ENCODE data around the gene EWSR1.
"Not testable (repeated sequence)": the region's sequence is repeated elsewhere in the genome, so short reads cannot be mapped to it uniquely, and the experiment has no call there.

EWSR1 gene

GRCh38 chr22:29267858-29268510 lies at the start of gene EWSR1, which contains the start of gene RHBDD3:
TSS of gene EWSR1 (plus strand) at chr22:29268268. CDS start at chr22:29268337, 69 bp downstream.
TSS of gene RHBDD3 (minus strand) at chr22:29267981. CDS start at chr22:29265626, 2,355 bp downstream.
- DNase-seq (ENCODE audit: low spot score) = peak; percentile 92

DNA sequence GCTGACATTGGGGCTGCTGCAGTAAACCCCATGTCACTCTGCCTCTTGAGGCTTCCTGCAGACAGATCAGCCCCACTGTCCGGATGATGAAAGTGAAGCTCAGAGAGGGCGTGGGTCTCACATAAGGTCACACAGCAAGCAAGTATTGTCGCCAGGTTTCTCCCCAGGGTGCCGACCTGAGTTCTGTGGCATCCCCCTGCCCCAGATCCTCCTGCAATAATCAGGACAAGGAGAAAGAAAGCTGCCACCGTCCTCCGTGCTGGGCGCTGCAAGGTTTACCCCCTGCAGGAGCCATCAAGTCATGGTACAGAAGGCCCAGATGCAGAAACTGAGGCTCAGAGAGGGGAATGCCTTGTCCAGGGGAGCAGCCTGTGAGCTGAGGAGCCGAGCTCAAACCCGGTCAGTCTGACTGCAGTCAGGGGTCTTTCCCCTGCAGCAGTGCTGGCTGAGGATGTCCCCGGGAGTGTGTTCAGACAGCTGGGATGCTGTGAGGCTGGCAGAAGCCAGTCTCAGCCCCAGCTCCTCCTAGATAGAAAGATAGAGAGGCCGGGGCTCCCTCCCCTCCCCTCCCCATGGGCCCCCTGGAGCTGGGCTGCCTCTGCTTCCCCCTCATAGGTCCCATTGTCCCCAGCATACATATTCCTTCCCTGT lies 49.2 kb upstream of the EWSR1 start:
- no peak for DNase-seq (ENCODE audit: low spot score)

DNA sequence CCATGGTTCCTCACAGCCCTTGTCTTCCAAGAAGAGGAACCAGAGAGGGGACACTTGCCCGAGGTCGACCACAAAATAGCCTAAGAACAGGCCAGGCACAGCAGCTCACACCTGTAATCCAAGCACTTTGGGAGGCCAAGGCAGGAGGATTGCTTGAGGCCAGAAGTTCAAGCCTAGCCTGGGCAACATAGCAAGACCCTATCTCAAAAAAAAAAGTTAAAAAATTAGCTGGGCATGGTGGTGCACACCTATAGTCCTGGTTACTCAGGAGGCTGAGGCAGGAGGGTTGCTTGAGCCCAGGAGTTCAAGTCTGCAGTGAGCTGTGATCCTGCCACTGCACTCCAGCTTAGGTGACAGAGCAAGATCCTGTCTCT lies 48.7 kb upstream of the EWSR1 start:
- not testable (repeated sequence) for DNase-seq (ENCODE audit: low spot score)

DNA sequence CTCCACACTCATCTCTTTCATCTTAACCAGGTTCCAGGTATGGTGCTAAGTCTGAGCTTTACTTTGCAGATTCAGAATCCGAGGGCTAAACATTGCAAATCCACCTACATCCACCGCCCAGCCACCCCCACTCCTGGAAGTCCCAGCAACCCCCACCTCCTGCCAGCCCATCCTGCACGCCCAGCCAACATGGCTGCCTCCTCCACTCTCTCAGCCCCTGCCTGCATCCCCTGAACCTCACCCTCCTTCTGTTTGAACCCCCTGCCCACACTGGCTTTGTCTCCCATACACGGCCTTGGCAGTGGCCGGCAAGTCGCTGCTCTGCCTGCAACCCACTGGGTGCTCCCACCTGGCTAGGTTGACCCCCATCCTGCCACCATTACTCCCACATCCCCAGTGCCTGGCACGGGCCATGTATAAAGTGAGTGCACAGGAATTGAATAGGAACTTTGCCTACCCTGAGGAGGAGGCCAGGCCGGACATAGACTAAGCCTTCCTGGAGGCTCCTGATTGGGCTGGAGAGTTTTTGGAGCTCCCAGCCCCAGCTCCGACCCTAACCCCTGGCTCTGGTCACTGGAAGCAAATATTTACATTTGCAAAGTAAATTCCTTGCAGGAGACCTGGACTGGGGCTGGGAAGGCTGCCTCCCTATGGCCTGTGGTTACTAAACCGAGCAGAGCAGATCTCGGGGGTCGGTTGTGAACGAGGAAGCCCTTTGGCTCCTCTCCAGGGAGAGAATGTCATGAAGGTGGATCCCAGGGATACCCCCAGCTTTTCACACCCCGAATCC lies 48.0 kb upstream of the EWSR1 start:
- DNase-seq (ENCODE audit: low spot score) = no peak

- DNase-seq (ENCODE audit: low spot score) = no peak
Observed at GRCh38 chr22:29224121-29224858, 43.8 kb upstream of the EWSR1 start.

DNA sequence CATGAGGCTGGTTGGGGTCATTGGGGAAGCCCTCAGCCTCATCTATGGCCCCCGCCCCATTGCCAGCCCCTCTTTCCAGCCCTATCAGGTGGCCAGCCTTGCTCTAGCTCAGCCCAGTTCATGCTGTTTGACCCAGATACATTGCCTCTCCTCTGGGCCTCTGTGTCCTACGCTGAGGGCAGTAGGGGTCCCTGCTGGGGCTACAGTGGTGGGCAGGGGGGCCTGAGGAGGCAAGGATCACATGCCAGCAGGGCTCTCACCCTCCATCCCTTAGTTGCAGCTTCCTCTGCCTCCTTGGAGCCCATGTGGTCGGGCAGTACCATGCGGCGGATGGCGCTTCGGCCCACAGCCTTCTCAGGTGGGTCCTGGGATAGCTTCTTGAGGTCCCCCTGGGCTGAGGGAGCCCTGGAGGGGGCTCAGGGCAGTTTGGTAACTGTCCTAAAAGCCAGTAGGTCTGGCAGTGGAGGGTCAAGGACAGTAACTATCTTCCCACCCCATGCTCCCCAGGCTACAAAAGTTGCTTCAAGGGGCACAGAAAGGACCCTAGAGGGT lies 43.1 kb upstream of the EWSR1 start:
- DNase-seq (ENCODE audit: low spot score) = no peak

DNA sequence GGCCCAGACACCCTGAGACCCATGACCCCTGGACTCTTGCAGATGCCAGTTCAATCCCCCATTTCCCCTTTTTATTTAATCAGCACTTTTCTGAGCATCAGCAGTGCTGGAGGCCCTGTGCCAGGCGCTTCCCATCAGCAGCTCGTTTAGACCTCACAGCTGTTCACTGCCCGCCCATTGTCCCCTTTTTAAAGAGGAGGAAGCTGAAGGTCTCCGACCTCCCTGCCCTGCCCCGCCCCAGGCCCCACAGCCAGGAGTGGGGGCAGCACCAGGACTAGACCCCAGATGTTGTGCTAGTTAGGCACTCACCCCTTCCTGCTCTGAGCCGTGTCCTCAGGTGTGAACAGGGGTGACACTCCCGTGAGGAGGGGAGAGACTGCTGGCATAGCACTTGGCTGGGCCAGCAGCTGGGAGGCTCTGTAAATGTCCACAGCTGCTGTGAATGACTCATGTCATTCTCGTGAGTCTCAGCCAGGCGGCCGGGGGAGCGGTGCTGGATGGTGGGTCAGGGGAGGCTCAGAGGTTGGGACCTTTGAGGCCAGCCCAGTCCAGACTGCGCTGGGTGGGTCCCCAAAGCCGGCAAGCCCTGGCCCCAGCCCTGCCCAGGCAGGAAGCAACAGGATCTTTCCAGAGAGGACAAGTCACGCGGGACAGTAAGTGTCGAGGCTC lies 42.5 kb upstream of the EWSR1 start:
- DNase-seq (ENCODE audit: low spot score) = no peak

DNA sequence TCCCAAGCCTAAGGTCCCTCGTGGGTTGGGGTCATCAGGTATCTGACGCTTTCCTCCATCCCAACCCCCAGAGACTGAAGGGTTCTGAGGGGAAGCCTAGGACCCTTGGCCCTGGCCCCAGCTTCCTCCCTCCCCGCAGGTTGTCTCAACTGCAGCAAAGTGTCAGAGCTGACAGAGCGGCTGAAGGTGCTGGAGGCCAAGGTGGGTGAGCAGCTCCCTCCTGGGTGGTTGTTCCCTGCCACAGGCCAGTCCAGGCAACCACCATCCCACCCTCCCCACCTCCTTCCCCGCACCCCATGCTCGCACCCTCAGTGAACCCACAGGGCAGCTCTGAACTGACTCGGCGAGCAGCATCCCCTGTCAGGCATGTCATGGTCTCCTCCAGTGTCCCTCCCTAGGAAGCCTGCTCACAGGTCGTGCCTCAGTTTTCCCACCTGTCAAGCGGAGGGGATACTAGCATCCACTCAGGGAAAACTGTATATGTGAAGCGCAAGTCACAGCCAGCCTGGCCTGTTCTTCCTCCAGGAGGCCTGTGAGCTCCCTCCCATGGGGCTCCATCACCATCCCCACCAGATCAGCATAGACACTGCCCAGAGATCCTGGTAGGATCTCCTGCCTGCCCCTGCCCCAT lies 41.6 kb upstream of the EWSR1 start:
- DNase-seq (ENCODE audit: low spot score) = no peak

- DNase-seq (ENCODE audit: low spot score) = no peak
Observed at GRCh38 chr22:29230972-29231875, 36.8 kb upstream of the EWSR1 start.

- DNase-seq (ENCODE audit: low spot score) = no peak
Observed at GRCh38 chr22:29231971-29232959, 35.8 kb upstream of the EWSR1 start.

GRCh38 chr22:29233277-29233877 lies 34.7 kb upstream of the EWSR1 start:
- DNase-seq (ENCODE audit: low spot score) = no peak

- DNase-seq (ENCODE audit: low spot score) = not testable (repeated sequence)
Observed at GRCh38 chr22:29240481-29240880, 27.6 kb upstream of the EWSR1 start.

DNA sequence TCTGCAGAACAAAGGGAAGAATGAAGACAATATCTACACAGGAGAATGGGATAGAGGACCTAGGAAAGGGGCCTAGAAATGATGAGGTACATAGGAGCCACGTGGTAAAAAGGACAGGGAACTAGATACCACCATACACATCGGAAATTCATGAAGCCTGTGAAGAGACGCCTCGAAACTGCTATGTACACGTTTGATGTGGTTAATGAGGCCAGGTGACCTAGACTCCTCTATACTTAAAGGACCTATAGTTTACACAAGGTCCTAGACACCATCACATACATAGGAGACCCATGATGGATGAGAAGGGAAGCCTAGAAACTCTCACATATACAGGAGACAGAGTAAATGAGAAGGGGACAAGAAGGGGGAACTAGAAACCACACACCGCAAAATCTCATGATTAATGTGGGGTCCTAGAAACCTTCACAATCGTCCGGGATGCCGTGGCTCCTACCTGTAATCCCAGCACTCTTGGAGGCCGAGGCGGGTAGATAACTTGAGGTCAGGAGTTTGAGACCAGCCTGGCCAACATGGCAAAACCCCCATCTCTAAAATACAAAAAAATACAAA lies 24.1 kb upstream of the EWSR1 start:
- DNase-seq (ENCODE audit: low spot score) = no peak

DNA sequence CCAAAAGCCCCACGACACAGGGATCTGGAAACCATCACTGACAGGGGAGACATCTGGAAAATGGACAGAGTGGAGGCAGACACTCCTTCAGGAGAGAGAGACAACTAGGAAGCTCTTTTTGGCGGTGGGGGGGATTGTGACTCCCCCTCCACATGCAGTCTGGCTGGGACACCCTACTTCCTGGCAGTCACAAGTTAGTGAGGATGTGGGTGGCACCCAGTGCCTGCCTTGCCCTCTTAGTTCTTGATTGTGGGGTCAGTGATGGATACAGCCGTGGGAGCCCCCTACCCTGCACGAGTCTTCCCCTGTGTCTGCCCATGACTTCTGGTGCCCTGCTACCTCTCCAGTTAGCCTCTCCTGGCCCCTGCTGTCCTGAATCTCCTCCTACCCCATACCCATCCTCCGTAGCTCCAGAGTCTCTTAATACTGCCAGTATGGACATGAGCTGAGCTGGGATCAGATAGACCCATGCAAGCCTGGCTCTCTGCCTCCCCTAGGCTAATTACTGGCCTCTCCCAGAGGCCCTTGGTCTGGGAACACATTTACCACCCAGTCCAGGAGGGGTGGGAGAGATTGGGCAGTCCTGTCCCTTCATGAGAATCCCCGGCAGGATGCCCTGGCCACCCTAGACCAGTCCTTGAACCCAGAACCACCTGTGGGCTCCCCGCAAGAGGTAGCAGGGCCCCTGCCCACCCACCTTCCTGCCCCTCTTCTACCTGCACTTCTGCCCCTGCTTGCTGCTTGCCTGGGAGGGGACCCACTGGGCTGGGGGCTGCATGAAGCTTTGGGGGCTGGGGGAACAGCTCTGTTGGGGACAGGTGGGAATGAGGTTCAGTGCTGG lies 23.1 kb upstream of the EWSR1 start:
- no peak for DNase-seq (ENCODE audit: low spot score)

- DNase-seq (ENCODE audit: low spot score) = peak; percentile 73
Observed at GRCh38 chr22:29245626-29246385, 22.3 kb upstream of the EWSR1 start.

DNA sequence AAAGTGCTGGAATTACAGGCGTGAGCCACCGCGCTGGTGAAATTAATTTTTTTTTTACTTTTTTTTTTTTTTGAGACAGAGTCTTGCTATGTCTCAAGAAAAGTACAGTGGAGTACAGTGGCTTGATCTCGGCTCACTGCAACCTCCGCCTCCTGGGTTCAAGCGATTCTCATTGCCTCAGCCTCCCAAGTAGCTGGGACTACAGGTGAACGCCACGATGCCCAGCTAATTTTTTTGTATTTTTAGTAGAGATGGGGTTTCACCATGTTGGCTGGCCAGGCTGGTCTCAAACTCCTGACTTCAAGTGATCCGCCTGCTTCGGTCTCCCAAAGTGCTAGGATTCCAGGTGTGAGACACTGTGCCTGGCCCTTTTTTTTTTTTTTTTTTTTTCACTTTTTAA lies 20.2 kb upstream of the EWSR1 start:
- not testable (repeated sequence) for DNase-seq (ENCODE audit: low spot score)

All from germinal center (tissue), 1 donor.